ENCODE results near the gene LYSMD3. TPM values are rescaled to one million over a fixed set of nuclear protein-coding genes. Genes with fewer than 3 reads are reported as not detected.

LYSMD3 gene
- total RNA-seq, 1 donor from 2014 or later, result 19.8 TPM

DNA sequence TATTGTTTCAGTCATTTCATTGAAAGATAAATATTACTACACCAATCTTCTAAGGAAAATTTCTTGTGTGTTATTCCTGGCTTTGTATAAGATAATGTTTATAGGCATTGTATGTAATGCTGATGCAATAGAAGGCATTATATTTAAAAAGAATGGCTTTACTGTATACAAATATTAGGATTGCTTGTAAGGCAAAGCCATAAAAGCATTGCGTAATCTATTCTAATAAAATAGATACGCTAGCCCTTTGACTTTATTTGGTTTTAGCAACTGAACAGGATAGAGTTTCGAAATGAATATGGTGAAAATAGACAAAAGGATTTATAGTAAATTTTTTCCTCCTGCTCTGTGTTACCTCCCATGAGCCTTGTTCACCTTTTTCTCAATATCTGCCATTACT, 5.5 kb upstream of the LYSMD3 start:
- Histone ChIP-seq H3K27me3 (ENCODE audit: low read depth) (peaks cover 30% of the 10 kb centered on the region), H3K4me3 (no peak overlapping the region), H3K9me3 (replicated peaks) (no peaks in the 10 kb centered on the region), H3K36me3 (no peaks in the 10 kb centered on the region), H3K27ac (replicated peaks) (no peak overlapping the region), H3K4me1 (peaks cover 11% of the 10 kb centered on the region)
- intact Hi-C loops (cut with micrococcal nuclease), result loop anchor here (10.0 kb wide), 1 partner anchor 100 kb away; no protein-coding TSS in a partner anchor
- TF ChIP-seq, protein P1, sequence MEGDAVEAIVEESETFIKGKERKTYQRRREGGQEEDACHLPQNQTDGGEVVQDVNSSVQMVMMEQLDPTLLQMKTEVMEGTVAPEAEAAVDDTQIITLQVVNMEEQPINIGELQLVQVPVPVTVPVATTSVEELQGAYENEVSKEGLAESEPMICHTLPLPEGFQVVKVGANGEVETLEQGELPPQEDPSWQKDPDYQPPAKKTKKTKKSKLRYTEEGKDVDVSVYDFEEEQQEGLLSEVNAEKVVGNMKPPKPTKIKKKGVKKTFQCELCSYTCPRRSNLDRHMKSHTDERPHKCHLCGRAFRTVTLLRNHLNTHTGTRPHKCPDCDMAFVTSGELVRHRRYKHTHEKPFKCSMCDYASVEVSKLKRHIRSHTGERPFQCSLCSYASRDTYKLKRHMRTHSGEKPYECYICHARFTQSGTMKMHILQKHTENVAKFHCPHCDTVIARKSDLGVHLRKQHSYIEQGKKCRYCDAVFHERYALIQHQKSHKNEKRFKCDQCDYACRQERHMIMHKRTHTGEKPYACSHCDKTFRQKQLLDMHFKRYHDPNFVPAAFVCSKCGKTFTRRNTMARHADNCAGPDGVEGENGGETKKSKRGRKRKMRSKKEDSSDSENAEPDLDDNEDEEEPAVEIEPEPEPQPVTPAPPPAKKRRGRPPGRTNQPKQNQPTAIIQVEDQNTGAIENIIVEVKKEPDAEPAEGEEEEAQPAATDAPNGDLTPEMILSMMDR (IDR thresholded peaks at IDR 0.05; ENCODE audit: borderline replicate concordance), result no peak
- no peak for DNase-seq

GRCh38 chr5:90533794-90534193, 4.4 kb upstream of the LYSMD3 start:
- intact Hi-C loops (cut with micrococcal nuclease), result loop anchor here (10.0 kb wide), 1 partner anchor 99 kb away; no protein-coding TSS in a partner anchor
- TF ChIP-seq, protein P1 (IDR thresholded peaks at IDR 0.05; ENCODE audit: borderline replicate concordance), result no peak
- Histone ChIP-seq H3K4me1 (peaks cover 20% of the 10 kb centered on the region), H3K4me3 (no peak overlapping the region), H3K36me3 (no peaks in the 10 kb centered on the region), H3K27ac (replicated peaks) (no peak overlapping the region), H3K27me3 (ENCODE audit: low read depth) (peaks cover 30% of the 10 kb centered on the region), H3K9me3 (replicated peaks) (no peaks in the 10 kb centered on the region)
- no peak for DNase-seq

DNA sequence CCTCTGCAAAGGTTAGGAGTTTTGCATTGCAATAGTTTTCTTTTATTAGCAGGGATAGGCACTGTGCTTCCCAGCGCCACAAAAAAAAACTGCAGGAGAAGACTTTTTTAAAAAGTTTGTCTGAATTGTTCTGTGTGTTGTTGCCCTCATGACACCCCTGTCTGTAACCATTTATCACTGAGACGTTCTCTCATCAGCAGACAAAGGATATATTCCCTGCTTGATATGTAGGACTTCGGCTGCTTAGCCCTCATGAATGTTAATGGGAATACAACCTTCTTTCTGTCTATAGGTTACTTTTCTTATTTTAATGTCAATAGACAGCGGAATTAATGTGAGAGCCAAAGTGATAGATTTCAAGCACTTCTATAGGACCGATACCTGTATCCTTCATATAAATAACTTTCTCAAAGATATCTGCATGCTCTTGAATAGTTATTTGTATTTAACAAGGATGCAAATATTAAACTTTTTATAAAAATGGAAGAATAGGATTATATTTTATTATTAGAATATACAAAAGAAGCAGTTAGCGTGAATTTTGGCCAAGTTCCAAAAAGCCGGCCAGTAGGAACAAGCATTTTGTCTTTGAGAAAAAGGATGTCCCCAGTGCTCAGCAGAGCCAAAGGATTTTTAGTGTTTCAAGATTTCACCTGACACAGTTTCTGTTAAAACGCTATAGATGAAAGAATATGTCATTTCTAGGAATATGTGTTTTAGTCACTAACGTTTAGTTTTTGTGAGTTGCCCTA, 1.5 kb upstream of the LYSMD3 start:
- TF ChIP-seq, protein P1 (IDR thresholded peaks at IDR 0.05; ENCODE audit: borderline replicate concordance), result no peak
- Histone ChIP-seq H3K36me3 (no peaks in the 10 kb centered on the region), H3K27me3 (ENCODE audit: low read depth) (peaks cover 30% of the 10 kb centered on the region), H3K27ac (replicated peaks) (peak overlapping the region; percentile 95), H3K4me1 (peaks cover 49% of the 10 kb centered on the region), H3K4me3 (peak overlapping the region; percentile 97), H3K9me3 (replicated peaks) (no peaks in the 10 kb centered on the region)
- intact Hi-C loops (cut with micrococcal nuclease), result loop anchor here (10.0 kb wide), 1 partner anchor 96 kb away; no protein-coding TSS in a partner anchor
- DNase-seq, result no peak

DNA sequence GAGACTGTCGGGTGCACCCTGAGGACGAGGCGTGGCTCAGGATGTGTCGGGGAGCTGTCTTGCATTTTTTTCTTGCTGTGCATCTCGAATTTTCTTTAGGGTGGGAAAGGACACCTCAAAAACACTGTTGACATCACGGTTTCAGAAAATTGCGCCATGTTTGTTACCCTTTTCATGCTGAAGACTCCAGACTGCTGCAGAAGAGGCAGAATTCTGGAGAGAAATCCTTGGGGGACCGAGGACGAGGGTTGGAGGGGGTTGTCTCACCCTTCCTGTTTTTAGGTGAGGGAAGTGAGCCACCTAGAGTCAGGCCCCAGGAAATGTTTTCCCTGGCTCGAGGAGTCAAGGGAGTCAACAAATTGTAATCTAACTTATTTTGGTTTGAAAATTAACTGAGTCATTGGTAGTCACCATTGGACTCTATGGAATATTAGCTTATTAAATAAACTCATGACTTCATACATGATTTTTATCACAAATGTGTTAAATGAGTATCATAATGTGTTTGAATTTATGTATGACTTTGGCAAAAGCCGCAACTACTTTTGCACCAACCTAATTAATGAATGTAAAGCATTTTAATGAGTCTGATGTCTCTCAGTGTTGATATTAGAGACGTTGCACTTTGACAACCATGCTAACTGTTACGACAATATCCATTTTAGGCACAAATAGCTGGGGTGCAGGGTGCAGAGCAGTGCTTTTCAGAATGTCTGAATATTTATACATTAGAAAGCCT, 724 bp upstream of the LYSMD3 start:
- peaks cover 22% of the 10 kb centered on the region for H3K27me3 ChIP-seq (ENCODE audit: low read depth)
- peak overlapping the region; percentile 95 for H3K27ac ChIP-seq (replicated peaks)
- TF ChIP-seq, protein P1 (IDR thresholded peaks at IDR 0.05; ENCODE audit: borderline replicate concordance), result peak; percentile 82
- H3K4me3 ChIP-seq, result peak overlapping the region; percentile 97
- H3K36me3 ChIP-seq, result peaks cover 4% of the 10 kb centered on the region
- H3K9me3 ChIP-seq (replicated peaks), result no peaks in the 10 kb centered on the region
- peaks cover 50% of the 10 kb centered on the region for H3K4me1 ChIP-seq
- intact Hi-C loops (cut with micrococcal nuclease), result loop anchor here (10.0 kb wide), 2 partner anchors 55 to 95 kb away; partner anchors contain the start of genes MBLAC2 and POLR3G
- DNase-seq, result peak; percentile 36

- no peak for DNase-seq
- peak overlapping the region; percentile 95 for H3K27ac ChIP-seq (replicated peaks)
- peaks cover 50% of the 10 kb centered on the region for H3K4me1 ChIP-seq
- TF ChIP-seq, protein P1 (IDR thresholded peaks at IDR 0.05; ENCODE audit: borderline replicate concordance), result no peak
- intact Hi-C loops (cut with micrococcal nuclease), result loop anchor here (10.0 kb wide), 1 partner anchor 54 kb away; the partner anchor contains the start of genes MBLAC2 and POLR3G
- H3K9me3 ChIP-seq (replicated peaks), result no peaks in the 10 kb centered on the region
- H3K27me3 ChIP-seq (ENCODE audit: low read depth), result peaks cover 12% of the 10 kb centered on the region
- H3K4me3 ChIP-seq, result peak overlapping the region; percentile 97
- H3K36me3 ChIP-seq, result peaks cover 18% of the 10 kb centered on the region
Observed at GRCh38 chr5:90528601-90529193, 687 bp downstream of the LYSMD3 start.
